B cell (primary cell): ENCODE results near the gene AKT3. TPM values are rescaled to one million over a fixed set of nuclear protein-coding genes. Genes with fewer than 3 reads are reported as not detected.
"Not testable (repeated sequence)": the region's sequence is repeated elsewhere in the genome, so short reads cannot be mapped to it uniquely, and the experiment has no call there.

Experiments used
- ATAC-seq: fragments of 200-7000 bp; cut with Tn5 transposase; one replicate; pipeline ENCODE4 v1.10.0; 2021; ENCODE audit warnings: low read depth, mild to moderate bottlenecking, moderate number of reproducible peaks, moderate library complexity
- CTCF ChIA-PET: fragments of 350-600 bp; sonication (Branson Sonifier 250); formaldehyde crosslinking; loops from one replicate; lab custom pipeline; 2021; ENCODE audit warnings: antibody characterized with exemption, inconsistent platforms; lab: Charles Lee
- POLR2A ChIA-PET: fragments of 350-600 bp; sonication (Branson Sonifier 250); formaldehyde crosslinking; loops from one replicate; lab custom pipeline; 2021; ENCODE audit warnings: antibody characterized with exemption; lab: Charles Lee
- DNase-seq: peaks from one replicate; pipeline ENCODE4 v3.0.0; 2013
- H2AFZ ChIP-seq: 2 replicates; pipeline ENCODE4 v1.6.1; 2012; ENCODE audit warnings: mild to moderate bottlenecking, low read depth, low read length; ENCODE audit not compliant: insufficient read depth, poor library complexity, severe bottlenecking
- H3K27ac ChIP-seq, 2 donors: 1 replicate in 1 of 2; 2 replicates in 1 of 2; pipeline ENCODE4 v1.5.1; 2012 to 2013; ENCODE audit warnings: low read length in 2 of 2, mild to moderate bottlenecking in 2 of 2, moderate library complexity in 1 of 2
- H3K27me3 ChIP-seq, 4 experiments: fragments of 200-600 bp in 1 of 4; sonication (generic) in 1 of 4; replicated peaks in 1 of 4; 1 replicate in 2 of 4; 2 replicates in 2 of 4; pipeline versions ENCODE4 v1.6.1 to v1.7.0; 2013 to 2016; ENCODE audit warnings: low read length in 3 of 4, mild to moderate bottlenecking in 2 of 4, mixed read lengths in 1 of 4, moderate library complexity in 1 of 4; ENCODE audit not compliant: insufficient read depth in 4 of 4, control insufficient read depth in 3 of 4; ENCODE audit errors: control extremely low read depth in 1 of 4
- H3K36me3 ChIP-seq, 2 experiments: replicated peaks in 1 of 2; 1 replicate in 1 of 2; 2 replicates in 1 of 2; pipeline versions ENCODE4 v1.6.1 to v1.7.1; 2013; ENCODE audit warnings: low read length in 1 of 2; ENCODE audit not compliant: insufficient read depth in 2 of 2, control insufficient read depth in 1 of 2; ENCODE audit errors: control extremely low read depth in 1 of 2, extremely low read depth in 1 of 2
- H3K4me1 ChIP-seq, 2 donors: fragments of 200-600 bp in 1 of 2; sonication (generic) in 1 of 2; 1 replicate in 1 of 2; 2 replicates in 1 of 2; pipeline versions ENCODE4 v1.5.1 to v1.6.1; 2013 to 2017; ENCODE audit warnings: low read length in 2 of 2; ENCODE audit not compliant: control insufficient read depth in 2 of 2, insufficient read depth in 2 of 2
- H3K4me2 ChIP-seq: replicated peaks from 2 replicates; pipeline ENCODE3; 2012; ENCODE audit warnings: mild to moderate bottlenecking, low read depth, low read length; ENCODE audit not compliant: poor library complexity, severe bottlenecking
- H3K4me3 ChIP-seq, 5 experiments: fragments of 200-600 bp in 1 of 5; sonication (generic) in 1 of 5; 1 replicate in 3 of 5; 2 replicates in 2 of 5; pipeline versions ENCODE4 v1.5.1 to v1.7.0; 2011 to 2016; ENCODE audit warnings: low read length in 4 of 5, mild to moderate bottlenecking in 4 of 5, low read depth in 2 of 5, control low read depth in 1 of 5, moderate library complexity in 1 of 5; ENCODE audit not compliant: insufficient read depth in 1 of 5; ENCODE audit errors: control extremely low read depth in 1 of 5, extremely low read depth in 1 of 5
- H3K79me2 ChIP-seq: fragments of 200-600 bp; sonication (generic); one replicate; pipeline ENCODE4 v1.6.0; 2016; ENCODE audit warnings: low read length; ENCODE audit not compliant: control insufficient read depth, insufficient read depth
- H3K9ac ChIP-seq: fragments of 200-600 bp; sonication (generic); 2 replicates; pipeline ENCODE4 v1.6.1; 2017; ENCODE audit warnings: mild to moderate bottlenecking, low read length, moderate library complexity
- H3K9me3 ChIP-seq, 3 donors: one replicate each; pipeline versions ENCODE4 v1.6.1 to v1.7.1; 2013; ENCODE audit warnings: low read length in 2 of 3; ENCODE audit not compliant: control insufficient read depth in 2 of 3, insufficient read depth in 1 of 3; ENCODE audit errors: control extremely low read depth in 1 of 3
- H4K20me1 ChIP-seq: 2 replicates; pipeline ENCODE4 v1.6.0; 2012; ENCODE audit warnings: mild to moderate bottlenecking, low read length; ENCODE audit not compliant: insufficient read depth, control insufficient read depth, poor library complexity, severe bottlenecking
- H3K27ac Mint-ChIP-seq: one replicate; pipeline ENCODE4 v1.8.0; 2021; ENCODE audit warnings: mixed read lengths
- H3K27me3 Mint-ChIP-seq: one replicate; pipeline ENCODE4 v1.8.0; 2021; ENCODE audit warnings: mixed read lengths
- H3K4me1 Mint-ChIP-seq: one replicate; pipeline ENCODE4 v1.8.0; 2021; ENCODE audit warnings: mixed read lengths
- H3K4me3 Mint-ChIP-seq: one replicate; pipeline ENCODE4 v1.8.0; 2021; ENCODE audit warnings: mixed read lengths
- H3K9me3 Mint-ChIP-seq: one replicate; pipeline ENCODE4 v1.8.0; 2022; ENCODE audit warnings: mixed read lengths; ENCODE audit not compliant: insufficient read depth
- EZH2 ChIP-seq: IDR thresholded peaks from 2 replicates; pipeline ENCODE4 v1.6.1; 2012; ENCODE audit warnings: borderline replicate concordance, low read depth, mild to moderate bottlenecking, moderate library complexity, low read length; ENCODE audit not compliant: insufficient read depth, poor library complexity, severe bottlenecking
- WGBS: methylation state at CpG from one replicate; pipeline ENCODE4 v1.1.5; 2013; ENCODE audit warnings: missing lambda C conversion rate; ENCODE audit not compliant: insufficient coverage; 5-methylcytosine and 5-hydroxymethylcytosine counted together
- intact Hi-C: fragments of 100-400 bp; cut with micrococcal nuclease; formaldehyde crosslinking; loops from one replicate; pipeline ENCODE4 v1.10.0; 2022
- polyA plus RNA-seq: library from polyadenylated mRNA; depleted of rRNA; stranded (reverse); fragments of >200 nt; gene quantifications from 2 replicates; pipeline ENCODE4 v1.2.3, GENCODE V29; 2012
- total RNA-seq, 2 donors: library from RNA; stranded (reverse); fragments of 120-200 nt in 1 of 2; gene quantifications; 1 replicate in 1 of 2; 2 replicates in 1 of 2; pipeline versions ENCODE4 v1.2.3 to v1.2.4, GENCODE V29; 2013 to 2022
- TF ChIP-seq, protein P1 (sequence below): fragments of 200-600 bp; IDR thresholded peaks from one replicate; pipeline ENCODE4 v1.8.0; 2022; ENCODE audit warnings: antibody characterized with exemption, mild to moderate bottlenecking

The AKT3 gene
- total and polyA plus RNA-seq, 2 donors (not counting 1 experiment from before 2014, with no cell fraction given), result 4.4 to 148 TPM

DNA sequence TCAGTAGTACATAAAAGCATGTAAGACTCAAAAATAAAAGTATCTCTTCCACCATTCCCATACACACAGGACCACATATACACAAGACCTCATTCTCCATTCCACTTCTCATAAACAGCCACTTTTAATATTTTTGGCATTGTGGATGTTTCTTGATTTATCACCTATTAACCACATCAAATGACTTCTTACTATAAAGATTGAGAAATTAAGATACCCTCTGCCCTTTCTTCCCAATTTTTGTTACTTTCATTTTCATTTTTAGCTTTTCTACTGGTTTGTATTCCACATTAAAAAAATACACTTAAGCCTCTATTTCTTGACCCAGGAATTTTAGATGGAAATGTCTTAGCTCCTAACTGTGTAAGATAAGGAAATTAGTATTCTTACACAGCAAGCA is 22.8 kb downstream of the AKT3 start:
- peaks cover 19% of the 10 kb centered on the region for H3K4me1 Mint-ChIP-seq
- H3K79me2 ChIP-seq, result peaks cover 27% of the 10 kb centered on the region
- H3K4me3 Mint-ChIP-seq, result no peak overlapping the region
- H2AFZ ChIP-seq, result no peak overlapping the region
- no peak overlapping the region for H3K4me3 ChIP-seq
- no peaks in the 10 kb centered on the region for H3K36me3 ChIP-seq
- POLR2A ChIA-PET, result no interaction called here
- no peak overlapping the region for H3K9ac ChIP-seq
- ATAC-seq, result no peak
- no peak for TF ChIP-seq EZH2
- TF ChIP-seq, protein P1, sequence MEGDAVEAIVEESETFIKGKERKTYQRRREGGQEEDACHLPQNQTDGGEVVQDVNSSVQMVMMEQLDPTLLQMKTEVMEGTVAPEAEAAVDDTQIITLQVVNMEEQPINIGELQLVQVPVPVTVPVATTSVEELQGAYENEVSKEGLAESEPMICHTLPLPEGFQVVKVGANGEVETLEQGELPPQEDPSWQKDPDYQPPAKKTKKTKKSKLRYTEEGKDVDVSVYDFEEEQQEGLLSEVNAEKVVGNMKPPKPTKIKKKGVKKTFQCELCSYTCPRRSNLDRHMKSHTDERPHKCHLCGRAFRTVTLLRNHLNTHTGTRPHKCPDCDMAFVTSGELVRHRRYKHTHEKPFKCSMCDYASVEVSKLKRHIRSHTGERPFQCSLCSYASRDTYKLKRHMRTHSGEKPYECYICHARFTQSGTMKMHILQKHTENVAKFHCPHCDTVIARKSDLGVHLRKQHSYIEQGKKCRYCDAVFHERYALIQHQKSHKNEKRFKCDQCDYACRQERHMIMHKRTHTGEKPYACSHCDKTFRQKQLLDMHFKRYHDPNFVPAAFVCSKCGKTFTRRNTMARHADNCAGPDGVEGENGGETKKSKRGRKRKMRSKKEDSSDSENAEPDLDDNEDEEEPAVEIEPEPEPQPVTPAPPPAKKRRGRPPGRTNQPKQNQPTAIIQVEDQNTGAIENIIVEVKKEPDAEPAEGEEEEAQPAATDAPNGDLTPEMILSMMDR, result no peak
- H3K27ac ChIP-seq, result no peak overlapping the region
- no peak overlapping the region for H3K4me2 ChIP-seq
- H3K27me3 Mint-ChIP-seq, result no peaks in the 10 kb centered on the region
- DNase-seq, result no peak
- H3K27me3 ChIP-seq, result no peaks in the 10 kb centered on the region
- H3K27ac Mint-ChIP-seq, result no peak overlapping the region
- intact Hi-C loops, result no loop called here
- H3K4me1 ChIP-seq, result no peaks in the 10 kb centered on the region
- peaks cover 4% of the 10 kb centered on the region for H4K20me1 ChIP-seq
- H3K9me3 ChIP-seq, result peaks cover 0 to 3% (median 0%) of the 10 kb centered on the region in 3 donors
- CTCF ChIA-PET, result no interaction called here
- peaks cover under 1% of the 10 kb centered on the region for H3K9me3 Mint-ChIP-seq

DNA sequence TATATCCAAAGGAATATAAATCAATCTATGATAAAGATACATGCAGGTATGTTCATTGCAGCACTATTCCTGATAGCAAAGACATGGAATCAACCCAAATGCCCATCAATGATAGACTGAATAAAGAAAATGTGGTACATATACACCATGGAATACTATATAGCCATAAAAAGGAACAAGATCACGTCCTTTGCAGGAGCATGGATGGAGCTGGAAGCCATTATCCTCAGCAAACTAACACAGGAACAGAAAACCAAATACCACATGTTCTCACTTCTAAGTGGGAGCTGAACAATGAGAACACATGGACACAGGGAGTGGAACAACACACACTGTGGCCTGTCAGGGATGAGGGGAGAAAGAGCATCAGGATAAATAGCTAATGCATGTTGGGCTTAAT is 25.1 kb downstream of the AKT3 start:
- H3K27me3 ChIP-seq, H3K9ac ChIP-seq, H4K20me1 ChIP-seq, H3K4me3 Mint-ChIP-seq, H3K4me3 ChIP-seq, CTCF ChIA-PET, H3K27me3 Mint-ChIP-seq, H3K4me2 ChIP-seq, POLR2A ChIA-PET, intact Hi-C loops, H3K4me1 ChIP-seq, ATAC-seq, H2AFZ ChIP-seq, H3K27ac ChIP-seq, H3K36me3 ChIP-seq, H3K27ac Mint-ChIP-seq, DNase-seq: not testable (repeated sequence)
- Mint-ChIP-seq H3K9me3 (peaks cover 12% of the 10 kb centered on the region), H3K4me1 (peaks cover 16% of the 10 kb centered on the region)
- no CpG with 5 or more reads among the region's 1 CpG for WGBS
- Histone ChIP-seq H3K9me3 (peaks cover 0 to 17% (median 0%) of the 10 kb centered on the region in 3 donors), H3K79me2 (peaks cover 41% of the 10 kb centered on the region)
